Activated T-cell treated with anti-CD3 and anti-CD28 coated beads for 4 hours (primary cell): ENCODE results near the gene GRID1.

ENCODE experiments used
- DNase-seq: peaks from one replicate; pipeline ENCODE4 v3.0.0-alpha.2; 2020

The GRID1 gene

DNA sequence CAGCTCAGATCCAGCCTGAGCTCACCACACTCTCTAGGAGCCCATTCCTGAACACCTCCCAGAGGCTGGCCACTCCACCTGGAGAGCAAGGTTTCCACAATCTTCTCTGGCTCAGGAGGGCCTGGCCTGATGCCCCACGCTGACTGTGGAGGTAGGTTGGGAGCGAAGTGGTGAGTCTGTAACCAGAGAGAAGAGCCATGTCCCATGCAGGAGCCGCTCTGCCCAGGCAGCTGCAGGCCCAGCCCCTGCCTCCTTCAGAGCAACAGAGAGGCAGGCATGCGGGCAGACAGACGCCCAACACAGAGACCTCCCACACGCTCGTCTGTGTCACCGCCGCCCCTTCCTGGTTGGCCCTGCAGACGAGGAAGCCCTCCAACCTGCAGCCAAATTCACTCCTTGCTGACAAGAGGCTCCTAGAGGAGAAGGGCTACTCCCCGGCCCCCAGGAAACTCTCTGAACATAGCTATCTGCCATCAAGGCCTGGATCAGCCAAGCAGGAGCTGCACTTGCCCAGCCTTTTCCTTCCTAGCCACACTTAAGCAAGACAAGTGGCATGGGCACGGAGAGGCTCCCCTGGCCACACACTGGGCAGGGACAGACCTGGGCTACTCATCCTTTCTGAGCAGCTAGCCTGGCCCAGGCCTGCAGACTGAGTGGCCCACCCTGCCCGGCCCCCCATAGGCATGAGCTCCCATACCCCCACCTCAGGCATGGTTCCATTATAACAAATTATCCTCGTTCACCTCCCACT, 101.9 kb downstream of the GRID1 start:
- DNase-seq, result no peak

DNA sequence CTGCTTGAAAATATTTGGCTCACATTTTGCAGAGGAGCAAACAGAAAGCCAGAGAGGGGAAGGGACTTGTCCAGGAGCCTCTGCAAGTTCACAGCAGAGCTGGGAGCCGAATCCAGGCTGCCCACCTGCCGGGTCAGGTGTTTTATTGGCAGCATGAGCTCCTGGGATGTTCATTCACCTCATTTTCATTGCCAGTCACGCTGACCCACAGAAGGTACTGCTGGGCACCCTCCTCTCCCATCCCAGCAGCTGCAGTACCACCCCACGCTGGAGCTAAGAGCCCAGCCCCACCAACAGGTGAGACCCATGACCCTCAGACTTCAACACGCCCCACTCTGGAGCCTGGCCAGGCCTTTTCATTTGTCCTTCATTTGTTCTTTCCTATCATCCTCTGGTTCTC, 102.7 kb downstream of the GRID1 start:
- no peak for DNase-seq

- DNase-seq, result no peak
Observed at GRCh38 chr10:86263209-86263608, 103.4 kb downstream of the GRID1 start.

DNA sequence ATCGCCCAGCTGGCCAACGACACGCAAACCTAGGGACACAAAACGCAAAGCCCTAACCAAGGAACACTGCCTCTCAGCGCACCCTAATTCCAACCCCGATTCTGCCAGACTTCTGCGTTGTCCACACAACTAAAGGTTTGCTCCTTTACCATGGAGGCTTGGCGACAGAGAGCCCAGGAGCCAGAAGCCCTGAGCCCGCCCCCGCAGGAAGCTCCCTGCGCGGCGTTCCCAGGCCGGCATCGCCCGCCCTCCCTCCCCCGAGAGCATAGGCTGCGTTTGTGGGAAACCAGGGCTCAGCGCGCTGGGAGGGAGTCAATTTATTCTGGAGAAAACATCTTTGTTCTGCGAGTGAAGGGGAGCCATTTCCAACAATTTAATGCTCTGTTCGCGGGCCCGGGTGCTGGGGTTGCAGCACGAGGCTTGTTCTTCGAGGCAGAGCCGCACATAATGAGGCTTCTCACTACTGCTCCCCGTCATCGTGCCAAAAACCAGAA, 103.9 kb downstream of the GRID1 start:
- DNase-seq, result no peak

DNA sequence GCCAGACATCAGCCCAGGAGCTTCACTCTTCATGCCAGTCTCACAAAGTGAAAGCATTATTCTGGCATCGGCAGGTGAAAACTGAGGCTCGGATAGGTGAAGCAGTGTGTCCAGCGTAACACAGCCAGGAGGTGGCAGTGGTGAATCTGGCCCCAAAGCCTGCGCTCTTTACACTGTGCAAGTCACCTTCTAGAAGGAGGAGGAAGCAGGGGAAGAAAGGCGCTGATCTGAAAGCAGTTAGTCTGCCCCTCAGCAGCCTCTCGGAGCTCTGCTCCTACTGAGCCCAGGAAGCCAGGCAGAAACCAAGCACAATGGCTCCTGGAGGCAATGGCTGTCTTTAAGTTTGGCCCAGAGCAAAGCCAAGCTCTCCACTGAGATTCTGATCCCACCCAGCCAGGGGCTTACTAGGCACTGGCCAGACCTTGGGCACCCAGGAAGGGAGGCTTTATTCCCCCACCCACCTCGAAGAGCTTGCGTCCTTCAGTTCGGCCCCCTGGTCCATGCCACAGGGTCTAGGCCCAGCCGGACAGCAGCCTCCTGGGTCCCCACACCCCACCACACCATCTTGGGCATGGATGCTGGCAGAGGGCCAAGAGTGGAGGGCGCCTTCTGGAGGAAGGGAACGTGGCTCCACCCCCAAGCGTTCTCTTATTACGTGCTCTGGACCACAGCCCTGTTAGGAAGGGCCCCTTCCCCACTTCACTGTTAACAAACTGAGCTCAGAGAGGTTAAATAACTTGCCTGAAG, 104.5 kb downstream of the GRID1 start:
- DNase-seq, result no peak

GRCh38 chr10:86261470-86261869, 105.1 kb downstream of the GRID1 start:
- DNase-seq, result no peak

- DNase-seq, result no peak
Observed at GRCh38 chr10:86260564-86260963, 106.0 kb downstream of the GRID1 start.

DNA sequence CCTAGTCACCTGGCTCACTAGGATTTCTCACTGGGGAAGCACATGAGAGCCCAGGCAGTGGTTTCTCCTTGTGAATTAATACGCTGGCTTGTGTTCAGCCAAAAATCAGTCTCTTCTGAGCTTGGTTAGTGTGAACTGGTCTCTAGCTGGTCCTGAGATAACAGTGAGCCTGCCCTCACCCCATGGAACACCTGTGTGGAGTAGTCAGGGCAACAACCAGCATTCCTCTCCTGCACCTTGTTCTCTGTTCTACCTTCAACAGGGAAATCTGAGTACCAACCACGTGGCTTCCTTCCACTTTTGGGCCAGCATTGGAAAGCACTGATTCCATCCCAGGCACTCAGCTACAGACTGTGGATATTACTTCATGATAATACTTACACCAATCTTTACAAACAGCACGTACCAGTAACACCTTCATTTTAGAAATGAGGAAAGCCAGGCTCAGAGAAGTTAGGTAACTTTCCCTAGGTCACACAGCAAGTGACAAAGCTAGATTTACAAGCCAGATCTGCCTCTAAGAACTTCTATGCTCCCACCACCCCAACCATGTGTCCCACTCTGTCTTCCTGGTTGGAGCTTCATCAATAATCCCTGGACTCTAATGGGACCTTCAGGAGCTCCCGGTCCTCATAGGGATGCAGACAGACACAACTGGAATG, 106.6 kb downstream of the GRID1 start:
- no peak for DNase-seq

DNA sequence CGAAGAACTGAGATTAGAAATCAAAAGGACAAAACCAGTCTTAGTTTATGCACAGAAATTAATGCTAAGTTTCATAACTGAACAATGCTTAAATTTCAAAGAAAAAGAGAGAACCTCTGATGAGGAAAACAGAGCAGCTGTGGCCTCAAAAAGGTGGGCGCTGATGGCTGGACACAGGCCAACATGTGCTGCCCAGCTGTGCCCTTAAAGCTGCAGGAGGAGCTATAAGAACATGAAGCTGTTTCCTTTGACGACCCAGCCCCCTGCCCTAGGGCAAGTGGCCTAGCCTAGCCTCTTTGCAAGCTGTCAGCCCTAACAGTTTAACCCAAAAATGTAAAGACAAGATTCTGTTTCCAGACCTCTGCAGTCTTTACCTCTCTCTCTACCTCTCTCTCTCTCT, 107.7 kb downstream of the GRID1 start:
- no peak for DNase-seq

DNA sequence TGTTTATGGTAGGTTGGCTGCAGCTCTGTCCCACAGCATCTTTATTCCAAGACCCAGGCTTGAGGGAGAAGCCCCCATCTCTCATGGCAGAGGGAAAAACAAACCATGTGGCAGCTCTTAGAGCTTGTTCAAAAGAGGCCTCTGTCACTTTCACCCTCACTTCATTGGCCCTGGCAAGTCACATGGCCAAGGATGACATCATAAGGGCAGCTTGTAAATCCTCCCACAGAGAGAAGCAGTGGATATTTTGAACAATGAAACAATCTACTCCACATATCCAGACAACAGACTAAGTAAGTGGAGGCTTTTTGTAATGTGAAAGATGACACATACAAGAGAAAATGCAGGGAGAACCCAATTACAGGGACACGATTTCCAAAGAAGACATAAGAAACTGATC, 108.1 kb downstream of the GRID1 start:
- no peak for DNase-seq

DNA sequence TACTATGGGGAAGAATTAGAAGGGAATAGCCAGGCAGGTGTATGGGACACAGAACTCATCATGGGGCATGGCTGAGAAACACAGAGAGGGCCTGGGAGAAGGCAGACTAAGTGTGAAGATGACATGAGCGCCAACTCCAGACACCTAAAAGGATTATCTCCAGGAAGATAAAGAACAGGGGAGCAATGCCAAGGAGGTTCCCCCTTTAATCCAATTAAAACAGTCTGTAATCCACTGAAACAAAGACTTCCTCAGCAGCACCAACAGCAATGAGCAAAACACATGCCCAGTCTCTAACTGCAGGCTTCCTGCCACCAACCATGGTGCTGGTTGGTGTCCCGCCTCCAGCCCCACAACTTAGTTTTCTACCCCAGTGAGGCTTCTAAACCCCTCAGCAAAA, 108.9 kb downstream of the GRID1 start:
- DNase-seq, result no peak

DNA sequence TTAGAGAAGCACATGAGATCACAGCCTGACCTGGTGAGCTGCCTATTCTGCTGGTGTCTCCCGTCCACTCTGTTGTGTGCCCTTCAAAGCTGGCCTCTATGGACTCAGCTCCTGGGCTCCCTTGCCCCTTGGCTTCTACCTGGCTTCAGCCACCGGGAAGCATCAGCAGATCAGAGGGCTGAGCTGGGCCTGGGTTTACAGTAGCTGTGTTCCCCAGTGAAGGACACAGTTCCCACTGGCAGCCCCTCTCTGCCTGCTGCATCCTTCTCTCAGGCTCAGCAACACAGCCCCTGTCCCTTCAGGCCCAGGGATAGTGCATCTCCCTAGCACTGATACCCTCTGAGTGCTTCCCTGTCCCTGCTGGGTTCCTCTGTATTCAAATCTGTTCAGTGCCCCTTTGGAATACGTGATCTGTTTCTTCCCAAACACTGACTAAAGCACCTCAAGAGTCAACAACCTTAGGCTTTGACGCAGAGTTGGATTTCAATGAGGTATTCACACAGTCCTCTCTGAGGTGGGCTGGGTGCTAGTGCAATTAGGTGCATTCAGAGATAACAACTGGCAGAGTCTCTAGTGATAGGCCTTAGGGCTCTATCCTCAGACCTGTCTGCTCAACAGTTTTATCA, 109.8 kb downstream of the GRID1 start:
- DNase-seq, result no peak

GRCh38 chr10:86255405-86256251, 111.0 kb downstream of the GRID1 start:
- no peak for DNase-seq

DNA sequence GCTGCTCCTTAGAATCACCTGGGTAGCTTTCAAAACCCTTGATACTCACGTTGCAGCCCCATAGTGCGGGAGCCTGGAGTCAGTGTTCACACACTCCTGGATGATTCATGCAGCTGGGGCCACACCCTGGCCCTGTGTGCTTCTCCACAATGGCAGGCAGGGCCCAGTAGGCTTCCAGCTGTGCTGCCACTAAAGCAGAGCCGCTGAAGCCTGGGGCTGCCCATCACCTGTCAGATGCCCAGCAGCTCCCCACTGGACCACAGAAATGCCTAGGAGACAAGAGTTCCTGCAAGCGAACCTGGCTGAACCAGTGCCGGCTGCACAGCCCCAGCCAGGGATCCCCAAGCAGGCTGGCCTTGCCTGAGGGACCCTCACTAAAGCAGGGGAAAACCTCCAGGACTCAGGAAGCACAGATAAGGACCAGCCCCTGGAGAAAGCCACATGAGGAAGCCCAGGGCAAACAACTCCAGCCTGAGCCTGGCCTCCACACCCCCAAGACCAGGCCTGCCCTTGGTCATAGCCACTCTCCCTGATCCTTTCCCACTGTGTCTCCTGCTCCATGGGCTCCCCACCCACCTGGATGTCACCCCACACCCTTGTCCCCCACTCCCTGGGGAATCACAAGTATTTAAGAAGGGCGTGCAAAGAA, 111.9 kb downstream of the GRID1 start:
- DNase-seq, result no peak

- DNase-seq, result no peak
Observed at GRCh38 chr10:86254081-86254480, 112.5 kb downstream of the GRID1 start.

DNA sequence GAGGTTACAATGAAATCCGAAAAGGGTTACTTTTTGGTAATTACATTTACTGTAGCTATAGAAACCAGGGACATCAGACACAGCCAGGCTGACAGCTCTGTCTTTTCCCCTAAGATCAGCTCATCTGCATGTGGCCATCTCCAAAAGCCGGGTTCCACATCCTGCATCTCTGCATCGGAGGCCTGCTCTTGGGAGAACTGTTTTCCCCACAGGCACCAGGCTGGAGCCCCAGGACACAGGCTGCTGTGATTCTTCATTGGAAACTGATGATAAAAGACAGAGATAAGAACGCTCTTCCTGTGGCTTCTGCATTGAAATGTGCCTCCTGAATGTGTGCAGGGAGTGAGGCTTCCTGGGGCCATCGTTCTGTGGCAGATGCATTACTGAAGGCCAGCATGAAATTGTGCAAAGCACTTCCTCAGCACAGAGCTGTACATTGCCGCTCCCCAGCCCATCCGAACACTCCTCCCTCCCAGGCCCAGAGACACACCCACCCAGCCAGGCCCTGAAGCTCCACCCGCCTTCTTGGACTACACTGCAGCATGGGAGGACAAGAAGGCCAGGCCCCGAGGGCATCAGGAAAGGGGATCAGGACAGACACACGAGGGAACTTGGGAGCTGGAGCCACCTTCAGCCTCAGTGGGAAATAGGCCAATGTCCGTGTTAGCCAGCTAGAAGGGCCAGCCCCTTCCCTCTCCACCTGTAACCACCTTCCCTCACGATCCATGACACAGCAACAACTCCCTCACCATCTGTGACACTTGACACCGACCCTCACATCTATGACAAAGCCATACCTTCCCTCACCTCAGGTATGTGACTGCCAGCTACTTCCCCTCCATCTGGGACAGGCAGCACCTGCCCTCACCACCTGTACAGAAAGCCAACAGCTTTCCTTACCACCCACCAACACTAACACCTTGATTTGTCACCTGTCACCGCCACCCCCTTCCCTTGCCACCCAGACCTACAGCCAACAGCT, 113.2 kb downstream of the GRID1 start:
- no peak for DNase-seq

- no peak for DNase-seq
Observed at GRCh38 chr10:86252556-86252955, 114.0 kb downstream of the GRID1 start.

DNA sequence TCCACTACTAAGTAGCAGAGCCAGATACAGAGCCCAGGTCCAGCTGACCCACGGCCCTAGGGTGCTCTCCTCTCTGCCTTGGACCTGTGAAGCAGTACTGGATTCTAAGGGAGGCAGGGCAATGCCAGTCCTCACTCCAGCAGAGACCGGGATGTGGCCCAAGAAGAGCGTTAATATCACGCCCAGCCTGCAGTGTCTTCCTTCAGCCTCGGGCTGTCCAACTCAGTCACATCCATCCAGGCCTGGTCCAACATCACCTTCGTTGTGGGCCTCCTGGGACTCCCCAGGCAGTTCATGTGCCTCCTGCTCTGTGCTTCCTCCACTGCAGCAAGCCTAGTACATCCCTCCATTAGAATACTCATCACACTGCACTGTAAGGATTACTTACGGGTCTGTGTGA, 114.5 kb downstream of the GRID1 start:
- DNase-seq, result no peak

- no peak for DNase-seq
Observed at GRCh38 chr10:86251426-86251825, 115.2 kb downstream of the GRID1 start.

DNA sequence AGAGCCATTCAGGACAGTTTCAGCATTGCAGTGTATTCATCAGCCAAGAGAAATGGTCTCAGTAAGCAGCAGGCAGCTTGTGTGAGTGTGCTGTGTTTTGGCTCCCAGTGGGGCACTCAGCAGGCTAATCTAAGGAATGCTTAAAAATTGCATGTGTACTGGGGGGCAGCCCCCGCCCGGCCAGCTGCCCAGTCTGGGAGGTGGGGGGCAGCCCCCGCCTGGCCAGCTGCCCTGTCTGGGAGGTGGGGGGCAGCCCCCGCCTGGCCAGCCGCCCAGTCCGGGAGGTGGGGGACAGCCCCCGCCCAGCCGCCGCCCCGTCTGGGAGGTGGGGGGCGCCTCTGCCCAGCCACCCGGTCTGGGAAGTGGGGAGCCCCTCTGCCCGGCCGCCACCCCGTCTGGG, 116.2 kb downstream of the GRID1 start:
- DNase-seq, result no peak

GRCh38 chr10:86249794-86250193, 116.8 kb downstream of the GRID1 start:
- DNase-seq, result no peak
